SK-N-SH (cell line): ENCODE results near the gene OVOL3. TPM values are rescaled to one million over a fixed set of nuclear protein-coding genes. Genes with fewer than 3 reads are reported as not detected.

ENCODE experiments used
- CTCF ChIA-PET: fragments of 300-600, 350-600 bp; formaldehyde crosslinking; extraction: SDS; loops from one replicate; lab custom pipeline; 2021; lab: Yijun Ruan, JAX
- POLR2A ChIA-PET: fragments of 350-600 bp; sonication (Branson Sonifier 250); formaldehyde crosslinking; extraction: SDS; loops from one replicate; lab custom pipeline; 2020; ENCODE audit warnings: antibody characterized with exemption, inconsistent platforms; lab: Yijun Ruan, JAX
- DNase-seq: peaks from one replicate; pipeline ENCODE4 v3.0.0; 2012
- H2AFZ ChIP-seq: fragments of 200-600 bp; sonication (generic); 2 replicates; pipeline ENCODE4 v1.8.1; 2016; ENCODE audit warnings: antibody characterized with exemption, mild to moderate bottlenecking, low read depth
- H3F3A ChIP-seq: fragments of 200-600 bp; sonication (generic); replicated peaks from 2 replicates; pipeline ENCODE3; 2016; ENCODE audit warnings: antibody characterized with exemption, mild to moderate bottlenecking; ENCODE audit not compliant: insufficient read depth
- H3K27ac ChIP-seq, 2 experiments: fragments of 200-500 bp in 1 of 2; fragments of 200-600 bp in 1 of 2; sonication (Bioruptor generic) in 1 of 2; sonication (generic), shearing (Covaris generic) in 1 of 2; 2 replicates each; pipeline versions ENCODE4 v1.5.1 to v1.6.1; 2014 to 2016; ENCODE audit warnings: low read depth in 2 of 2, inconsistent platforms in 1 of 2, low read length in 1 of 2, mild to moderate bottlenecking in 1 of 2, mixed read lengths in 1 of 2
- H3K27me3 ChIP-seq: fragments of 200-600 bp; sonication (generic), shearing (Covaris generic); 2 replicates; pipeline ENCODE4 v1.6.1; 2016; ENCODE audit warnings: mixed run types; ENCODE audit not compliant: insufficient read depth
- H3K36me3 ChIP-seq, 2 experiments: fragments of 200-500 bp in 1 of 2; fragments of 200-600 bp in 1 of 2; sonication (Bioruptor generic) in 1 of 2; sonication (generic) in 1 of 2; replicated peaks in 1 of 2; 2 replicates each; pipeline versions ENCODE3 to v1.5.1; 2014 to 2016; ENCODE audit warnings: low read length in 1 of 2, mild to moderate bottlenecking in 1 of 2; ENCODE audit not compliant: insufficient read depth in 2 of 2, control insufficient read depth in 1 of 2
- H3K4me1 ChIP-seq, 2 experiments: fragments of 200-500 bp in 1 of 2; fragments of 200-600 bp in 1 of 2; sonication (Bioruptor generic) in 1 of 2; sonication (generic), shearing (Covaris generic) in 1 of 2; 2 replicates each; pipeline versions ENCODE4 v1.5.1 to v1.6.1; 2014 to 2016; ENCODE audit warnings: low read depth in 1 of 2, low read length in 1 of 2, mixed run types in 1 of 2; ENCODE audit not compliant: insufficient read depth in 2 of 2, control insufficient read depth in 1 of 2
- H3K4me2 ChIP-seq: fragments of 200-600 bp; sonication (generic), shearing (Covaris generic); 2 replicates; pipeline ENCODE4 v1.6.1; 2017; ENCODE audit warnings: mixed run types
- H3K4me3 ChIP-seq, 2 experiments: fragments of 200-500 bp in 1 of 2; fragments of 200-600 bp in 1 of 2; sonication (Bioruptor generic) in 1 of 2; sonication (generic), shearing (Covaris generic) in 1 of 2; 2 replicates each; pipeline versions ENCODE4 v1.5.1 to v1.8.1; 2014 to 2016; ENCODE audit warnings: low read depth in 2 of 2, inconsistent platforms in 1 of 2, low read length in 1 of 2, mild to moderate bottlenecking in 1 of 2, mixed read lengths in 1 of 2, moderate library complexity in 1 of 2
- H3K79me2 ChIP-seq: fragments of 200-600 bp; sonication (generic); 2 replicates; pipeline ENCODE4 v1.8.1; 2017; ENCODE audit warnings: mild to moderate bottlenecking; ENCODE audit not compliant: insufficient read depth
- H3K9ac ChIP-seq: fragments of 200-600 bp; sonication (generic); 2 replicates; pipeline ENCODE4 v1.6.1; 2017; ENCODE audit warnings: mixed run types
- H3K9me2 ChIP-seq: fragments of 200-600 bp; sonication (generic); 2 replicates; pipeline ENCODE4 v1.6.1; 2017; ENCODE audit warnings: mixed run types
- H3K9me3 ChIP-seq: fragments of 200-600 bp; sonication (generic); 2 replicates; pipeline ENCODE4 v1.6.1; 2017; ENCODE audit warnings: mixed run types, mild to moderate bottlenecking, moderate library complexity
- H4K20me1 ChIP-seq: fragments of 200-600 bp; sonication (generic); 2 replicates; pipeline ENCODE4 v1.6.1; 2017; ENCODE audit warnings: mild to moderate bottlenecking, mixed run types; ENCODE audit not compliant: insufficient read depth
- FOSL2 ChIP-seq: IDR thresholded peaks from 2 replicates; pipeline ENCODE4 v1.4.0; 2012; ENCODE audit warnings: low read depth, mild to moderate bottlenecking, moderate library complexity, borderline replicate concordance
- FOXJ3 ChIP-seq: sonication (generic); formaldehyde crosslinking; IDR thresholded peaks from 2 replicates; pipeline ENCODE4 v1.5.1; 2020; ENCODE audit warnings: mild to moderate bottlenecking, missing genetic modification reagents
- FOXM1 ChIP-seq: IDR thresholded peaks from 2 replicates; pipeline ENCODE4 v1.4.0; 2012; ENCODE audit warnings: low read depth, mild to moderate bottlenecking
- GABPA ChIP-seq: IDR thresholded peaks from 2 replicates; pipeline ENCODE4 v1.4.0; 2012; ENCODE audit warnings: low read depth, mild to moderate bottlenecking
- RAD21 ChIP-seq: IDR thresholded peaks from 2 replicates; pipeline ENCODE4 v1.6.1; 2012; ENCODE audit warnings: mild to moderate bottlenecking, low read length
- SIN3A ChIP-seq: IDR thresholded peaks from 2 replicates; pipeline ENCODE4 v1.6.1; 2012; ENCODE audit warnings: low read depth, mild to moderate bottlenecking, low read length, moderate library complexity, borderline replicate concordance
- SMC3 ChIP-seq: IDR thresholded peaks from 2 replicates; pipeline ENCODE4 v1.6.1; 2012; ENCODE audit warnings: low read depth, low read length, improper control_type of control experiment
- WGBS: methylation state at CpG from one replicate; pipeline ENCODE4 v1.1.6; 2017; ENCODE audit warnings: low lambda C conversion rate; 5-methylcytosine and 5-hydroxymethylcytosine counted together
- polyA plus RNA-seq, 3 experiments: library from polyadenylated mRNA; depleted of rRNA; stranded (reverse); fragments of >200 nt; gene quantifications; 2 replicates each; pipeline ENCODE4 v1.2.3, GENCODE V29; 2012
- TF ChIP-seq, protein P1 (sequence below): IDR thresholded peaks from 2 replicates; pipeline ENCODE4 v1.4.0; 2012; ENCODE audit warnings: low read depth, borderline replicate concordance
- TF ChIP-seq, protein P2 (sequence below): IDR thresholded peaks from 2 replicates; pipeline ENCODE4 v1.6.1; 2012; ENCODE audit warnings: mild to moderate bottlenecking, low read depth, low read length, moderate library complexity
- TF ChIP-seq, protein P3 (sequence below): IDR thresholded peaks from 2 replicates; pipeline ENCODE4 v1.4.0; 2012; ENCODE audit warnings: low read depth, borderline replicate concordance
- TF ChIP-seq, protein P4 (sequence below): fragments of 150-350 bp; IDR thresholded peaks from 2 replicates; pipeline ENCODE4 v1.6.1; 2016; ENCODE audit warnings: mild to moderate bottlenecking, low read depth, low read length

OVOL3 gene
- polyA plus RNA-seq, 1 of the 3 experiments (the other 2 are of a cell fraction) = not detected

DNA sequence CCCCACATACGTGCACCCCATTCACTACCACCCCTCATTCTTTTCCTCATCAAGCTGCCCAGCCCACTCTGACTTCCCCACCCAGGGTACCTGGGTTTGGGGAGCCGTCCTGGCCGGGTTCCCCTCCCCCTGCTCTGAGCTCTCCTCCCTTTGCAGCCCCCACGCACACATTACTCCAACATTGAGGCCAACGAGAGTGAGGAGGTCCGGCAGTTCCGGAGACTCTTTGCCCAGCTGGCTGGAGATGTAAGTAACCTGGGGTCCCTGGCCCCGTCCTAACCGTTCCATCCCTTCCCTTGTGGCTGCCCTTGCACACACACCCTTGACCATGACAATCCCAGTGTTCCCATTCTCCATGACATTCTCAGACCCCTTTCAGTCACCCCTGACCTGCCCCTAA, 31.6 kb downstream of the OVOL3 start (continued):
- TF ChIP-seq, protein P1, sequence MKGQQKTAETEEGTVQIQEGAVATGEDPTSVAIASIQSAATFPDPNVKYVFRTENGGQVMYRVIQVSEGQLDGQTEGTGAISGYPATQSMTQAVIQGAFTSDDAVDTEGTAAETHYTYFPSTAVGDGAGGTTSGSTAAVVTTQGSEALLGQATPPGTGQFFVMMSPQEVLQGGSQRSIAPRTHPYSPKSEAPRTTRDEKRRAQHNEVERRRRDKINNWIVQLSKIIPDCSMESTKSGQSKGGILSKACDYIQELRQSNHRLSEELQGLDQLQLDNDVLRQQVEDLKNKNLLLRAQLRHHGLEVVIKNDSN = no peak
- TF ChIP-seq FOXM1 (no peak), SIN3A (no peak)

DNA sequence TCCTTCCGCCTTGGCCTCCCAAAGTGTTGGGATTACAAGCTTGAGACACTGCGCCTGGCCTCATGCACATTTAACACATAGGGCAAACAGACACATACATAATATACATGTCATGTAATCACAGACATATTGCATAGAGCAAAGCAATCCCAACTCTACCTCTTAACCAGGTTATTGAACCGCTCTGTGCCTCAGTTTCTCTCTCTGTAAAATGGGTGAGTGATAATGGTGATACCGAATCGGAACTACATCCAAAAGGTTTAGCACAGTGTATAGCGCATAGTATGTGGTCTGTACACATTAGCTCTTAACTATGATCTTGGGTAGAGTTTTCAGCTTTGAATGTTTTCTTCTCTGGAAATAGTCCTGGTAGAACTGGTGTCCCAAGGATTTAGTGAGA, 33.7 kb downstream of the OVOL3 start:
- Histone ChIP-seq H3K9me3 (no peaks in the 10 kb centered on the region), H3K9ac (no peak overlapping the region)
- ChIA-PET POLR2A (no interaction called here), CTCF (interaction anchor here (0.9 kb wide), 1 partner anchor 25 kb away, joined by 3 read pairs; no protein-coding TSS in a partner anchor)
- no peak for TF ChIP-seq FOXJ3 (CRISPR knock-in tag)
- TF ChIP-seq, protein P2, sequence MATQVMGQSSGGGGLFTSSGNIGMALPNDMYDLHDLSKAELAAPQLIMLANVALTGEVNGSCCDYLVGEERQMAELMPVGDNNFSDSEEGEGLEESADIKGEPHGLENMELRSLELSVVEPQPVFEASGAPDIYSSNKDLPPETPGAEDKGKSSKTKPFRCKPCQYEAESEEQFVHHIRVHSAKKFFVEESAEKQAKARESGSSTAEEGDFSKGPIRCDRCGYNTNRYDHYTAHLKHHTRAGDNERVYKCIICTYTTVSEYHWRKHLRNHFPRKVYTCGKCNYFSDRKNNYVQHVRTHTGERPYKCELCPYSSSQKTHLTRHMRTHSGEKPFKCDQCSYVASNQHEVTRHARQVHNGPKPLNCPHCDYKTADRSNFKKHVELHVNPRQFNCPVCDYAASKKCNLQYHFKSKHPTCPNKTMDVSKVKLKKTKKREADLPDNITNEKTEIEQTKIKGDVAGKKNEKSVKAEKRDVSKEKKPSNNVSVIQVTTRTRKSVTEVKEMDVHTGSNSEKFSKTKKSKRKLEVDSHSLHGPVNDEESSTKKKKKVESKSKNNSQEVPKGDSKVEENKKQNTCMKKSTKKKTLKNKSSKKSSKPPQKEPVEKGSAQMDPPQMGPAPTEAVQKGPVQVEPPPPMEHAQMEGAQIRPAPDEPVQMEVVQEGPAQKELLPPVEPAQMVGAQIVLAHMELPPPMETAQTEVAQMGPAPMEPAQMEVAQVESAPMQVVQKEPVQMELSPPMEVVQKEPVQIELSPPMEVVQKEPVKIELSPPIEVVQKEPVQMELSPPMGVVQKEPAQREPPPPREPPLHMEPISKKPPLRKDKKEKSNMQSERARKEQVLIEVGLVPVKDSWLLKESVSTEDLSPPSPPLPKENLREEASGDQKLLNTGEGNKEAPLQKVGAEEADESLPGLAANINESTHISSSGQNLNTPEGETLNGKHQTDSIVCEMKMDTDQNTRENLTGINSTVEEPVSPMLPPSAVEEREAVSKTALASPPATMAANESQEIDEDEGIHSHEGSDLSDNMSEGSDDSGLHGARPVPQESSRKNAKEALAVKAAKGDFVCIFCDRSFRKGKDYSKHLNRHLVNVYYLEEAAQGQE = no peak
- TF ChIP-seq, all 33 proteins: peak for 0
- Histone ChIP-seq H3K9me2 (no peaks in the 10 kb centered on the region), H2AFZ (no peak overlapping the region), H3F3A (peaks cover 6% of the 10 kb centered on the region), H3K79me2 (peaks cover 43% of the 10 kb centered on the region), H4K20me1 (peaks cover 38% of the 10 kb centered on the region), H3K4me3 (no peak overlapping the region), H3K36me3 (peaks cover 54 to 57% of the 10 kb centered on the region in 2 experiments), H3K27me3 (no peaks in the 10 kb centered on the region), H3K4me2 (no peak overlapping the region), H3K4me1 (peaks cover 8% of the 10 kb centered on the region in 2 experiments; a peak in 3 of 4 replicates), H3K27ac (no peak overlapping the region)
- WGBS = 96% methylated on average over 6 of the region's 6 CpGs
- DNase-seq = no peak

DNA sequence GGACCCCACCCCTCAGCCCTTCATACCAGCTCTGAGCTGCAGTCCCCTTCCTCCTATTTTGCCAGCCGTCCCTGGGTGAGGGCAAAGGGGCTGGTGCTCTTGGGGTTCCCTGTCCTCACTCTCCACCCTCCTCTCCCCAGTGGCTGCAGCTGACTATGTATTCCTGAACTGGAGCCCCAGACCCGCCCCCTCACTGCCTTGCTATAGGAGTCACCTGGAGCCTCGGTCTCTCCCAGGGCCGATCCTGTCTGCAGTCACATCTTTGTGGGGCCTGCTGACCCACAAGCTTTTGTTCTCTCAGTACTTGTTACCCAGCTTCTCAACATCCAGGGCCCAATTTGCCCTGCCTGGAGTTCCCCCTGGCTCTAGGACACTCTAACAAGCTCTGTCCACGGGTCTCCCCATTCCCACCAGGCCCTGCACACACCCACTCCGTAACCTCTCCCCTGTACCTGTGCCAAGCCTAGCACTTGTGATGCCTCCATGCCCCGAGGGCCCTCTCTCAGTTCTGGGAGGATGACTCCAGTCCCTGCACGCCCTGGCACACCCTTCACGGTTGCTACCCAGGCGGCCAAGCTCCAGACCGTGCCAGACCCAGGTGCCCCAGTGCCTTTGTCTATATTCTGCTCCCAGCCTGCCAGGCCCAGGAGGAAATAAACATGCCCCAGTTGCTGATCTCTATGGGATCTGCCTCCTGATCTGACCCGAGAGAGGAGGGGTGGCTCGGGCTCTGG, 38.9 kb downstream of the OVOL3 start:
- peaks cover 16% of the 10 kb centered on the region; the same call in 1 of the 2 replicates for H4K20me1 ChIP-seq
- 93% methylated on average over 13 of the region's 13 CpGs for WGBS
- ChIA-PET CTCF (interaction anchor here (1.1 to 2.4 kb wide), 2 partner anchors 20 to 22 kb away, joined by 3 to 9 read pairs; no protein-coding TSS in a partner anchor), POLR2A (no interaction called here)
- TF ChIP-seq RAD21 (no peak), FOSL2 (no peak), GABPA (no peak), FOXJ3 (CRISPR knock-in tag) (no peak), SMC3 (no peak)
- TF ChIP-seq, protein P3, sequence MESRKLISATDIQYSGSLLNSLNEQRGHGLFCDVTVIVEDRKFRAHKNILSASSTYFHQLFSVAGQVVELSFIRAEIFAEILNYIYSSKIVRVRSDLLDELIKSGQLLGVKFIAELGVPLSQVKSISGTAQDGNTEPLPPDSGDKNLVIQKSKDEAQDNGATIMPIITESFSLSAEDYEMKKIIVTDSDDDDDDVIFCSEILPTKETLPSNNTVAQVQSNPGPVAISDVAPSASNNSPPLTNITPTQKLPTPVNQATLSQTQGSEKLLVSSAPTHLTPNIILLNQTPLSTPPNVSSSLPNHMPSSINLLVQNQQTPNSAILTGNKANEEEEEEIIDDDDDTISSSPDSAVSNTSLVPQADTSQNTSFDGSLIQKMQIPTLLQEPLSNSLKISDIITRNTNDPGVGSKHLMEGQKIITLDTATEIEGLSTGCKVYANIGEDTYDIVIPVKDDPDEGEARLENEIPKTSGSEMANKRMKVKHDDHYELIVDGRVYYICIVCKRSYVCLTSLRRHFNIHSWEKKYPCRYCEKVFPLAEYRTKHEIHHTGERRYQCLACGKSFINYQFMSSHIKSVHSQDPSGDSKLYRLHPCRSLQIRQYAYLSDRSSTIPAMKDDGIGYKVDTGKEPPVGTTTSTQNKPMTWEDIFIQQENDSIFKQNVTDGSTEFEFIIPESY = no peak
- TF ChIP-seq, protein P1 = no peak
- TF ChIP-seq, protein P4, sequence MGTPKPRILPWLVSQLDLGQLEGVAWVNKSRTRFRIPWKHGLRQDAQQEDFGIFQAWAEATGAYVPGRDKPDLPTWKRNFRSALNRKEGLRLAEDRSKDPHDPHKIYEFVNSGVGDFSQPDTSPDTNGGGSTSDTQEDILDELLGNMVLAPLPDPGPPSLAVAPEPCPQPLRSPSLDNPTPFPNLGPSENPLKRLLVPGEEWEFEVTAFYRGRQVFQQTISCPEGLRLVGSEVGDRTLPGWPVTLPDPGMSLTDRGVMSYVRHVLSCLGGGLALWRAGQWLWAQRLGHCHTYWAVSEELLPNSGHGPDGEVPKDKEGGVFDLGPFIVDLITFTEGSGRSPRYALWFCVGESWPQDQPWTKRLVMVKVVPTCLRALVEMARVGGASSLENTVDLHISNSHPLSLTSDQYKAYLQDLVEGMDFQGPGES = no peak
- no peaks in the 10 kb centered on the region for H3K9me2 ChIP-seq
- H3K4me2 ChIP-seq = no peak overlapping the region
- H3K36me3 ChIP-seq = peaks cover 38 to 51% of the 10 kb centered on the region in 2 experiments
- H3K4me1 ChIP-seq = no peaks in the 10 kb centered on the region
- H3F3A ChIP-seq = peaks cover 15% of the 10 kb centered on the region
- peaks cover 10% of the 10 kb centered on the region; the same call in 1 of the 2 replicates for H3K79me2 ChIP-seq
- no peaks in the 10 kb centered on the region for H3K27me3 ChIP-seq
- no peak overlapping the region for H3K9ac ChIP-seq
- DNase-seq = no peak
- no peaks in the 10 kb centered on the region for H3K9me3 ChIP-seq
- H3K4me3 ChIP-seq = no peak overlapping the region
- H2AFZ ChIP-seq = no peak overlapping the region
- no peak overlapping the region for H3K27ac ChIP-seq
